HEK293T (cell line): ENCODE measurements around the gene NDUFA8.

Source experiments
- CTCF ChIA-PET: fragments of 350-600 bp; formaldehyde crosslinking; extraction: SDS; loops from one replicate; lab custom pipeline; 2021; ENCODE audit warnings: antibody characterized with exemption, inconsistent platforms; lab: Yijun Ruan, JAX
- POLR2A ChIA-PET: fragments of 350-600 bp; formaldehyde crosslinking; extraction: SDS; loops from one replicate; lab custom pipeline; 2020; ENCODE audit warnings: antibody characterized with exemption, inconsistent platforms; lab: Yijun Ruan, JAX
- DNase-seq: peaks from one replicate; pipeline ENCODE4 v3.0.0; 2012; ENCODE audit warnings: mixed read lengths; ENCODE audit errors: extremely low spot score
- ARNT ChIP-seq: fragments of 450-650 bp; IDR thresholded peaks from 2 replicates; pipeline ENCODE4 v1.6.1; 2017; ENCODE audit warnings: mild to moderate bottlenecking
- BHLHE40 ChIP-seq: fragments of 450-650 bp; IDR thresholded peaks from 2 replicates; pipeline ENCODE4 v1.6.1; 2016; ENCODE audit warnings: mild to moderate bottlenecking, moderate library complexity, borderline replicate concordance
- ELF4 ChIP-seq: fragments of 450-650 bp; IDR thresholded peaks from 2 replicates; pipeline ENCODE4 v1.6.1; 2017; ENCODE audit warnings: antibody characterized with exemption
- FOXK2 ChIP-seq: fragments of 450-650 bp; IDR thresholded peaks from 2 replicates; pipeline ENCODE4 v1.6.1; 2016; ENCODE audit warnings: mild to moderate bottlenecking
- L3MBTL2 ChIP-seq: fragments of 450-650 bp; conservative IDR thresholded peaks from 2 replicates; pipeline ENCODE4 v1.6.1; 2016; ENCODE audit warnings: mild to moderate bottlenecking
- LEF1 ChIP-seq: fragments of 450-650 bp; IDR thresholded peaks from 2 replicates; pipeline ENCODE4 v1.6.1; 2017; ENCODE audit warnings: mild to moderate bottlenecking, borderline replicate concordance
- TARDBP ChIP-seq: fragments of 450-650 bp; IDR thresholded peaks from 2 replicates; pipeline ENCODE4 v1.6.1; 2016

The NDUFA8 gene

DNA sequence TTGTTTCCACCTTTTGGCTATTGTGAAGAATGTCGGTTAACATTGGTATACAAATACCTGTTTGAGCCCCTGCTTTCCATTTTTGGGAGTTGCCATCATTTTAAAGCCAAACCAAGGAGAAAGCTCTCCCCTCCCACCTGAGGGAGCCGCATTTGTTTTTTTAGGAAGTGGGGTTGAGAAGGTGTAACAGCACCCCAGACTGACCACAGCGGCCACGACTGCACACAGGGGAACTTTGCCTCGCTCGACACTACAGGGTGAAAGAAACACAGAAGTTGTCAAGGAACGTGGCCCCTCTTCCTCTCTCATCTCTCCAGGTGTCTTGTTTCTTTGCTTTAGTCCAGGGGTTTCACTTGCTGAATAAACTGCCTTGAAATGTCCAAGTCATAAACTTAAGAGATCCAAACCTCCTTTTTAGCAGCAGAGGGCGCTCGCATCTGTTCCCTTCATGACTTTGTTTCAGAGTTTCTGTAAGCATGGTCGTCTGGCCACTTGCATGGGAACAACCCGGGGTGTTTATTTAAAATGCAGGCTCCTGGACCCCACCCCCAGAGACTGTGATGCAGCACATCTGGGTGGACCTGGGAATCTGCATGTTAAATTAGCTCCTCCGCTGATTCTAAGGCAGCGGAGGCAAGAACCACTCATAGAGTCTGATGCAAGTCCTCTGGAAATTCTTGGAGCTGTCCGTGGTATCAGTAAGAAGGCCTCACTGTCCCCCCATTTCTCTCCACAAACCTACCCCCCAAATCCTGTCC, 64.4 kb downstream of the NDUFA8 start:
- ChIA-PET POLR2A (interaction anchor here (1.2 kb wide), 1 partner anchor 30 kb away, joined by 3 read pairs; no protein-coding TSS in a partner anchor), CTCF (interaction anchor here (0.6 to 2.7 kb wide), 11 partner anchors 11 to 256 kb away, joined by 3 to 10 read pairs (median 3); no protein-coding TSS in a partner anchor)
- TF ChIP-seq TARDBP, result no peak
- TF ChIP-seq LEF1, result no peak
- TF ChIP-seq ELF4, result no peak
- no peak for TF ChIP-seq BHLHE40
- TF ChIP-seq ARNT, result no peak
- TF ChIP-seq FOXK2, result no peak
- TF ChIP-seq L3MBTL2, result no peak
- peak; percentile 51 for DNase-seq
